Thymus (tissue), 11 donors: Measurements from ENCODE around the gene UPK3BL1. TPM values are rescaled to one million over a fixed set of nuclear protein-coding genes. Genes with fewer than 3 reads are reported as not detected.
"Not testable (repeated sequence)": the region's sequence is repeated elsewhere in the genome, so short reads cannot be mapped to it uniquely, and the experiment has no call there.

ENCODE experiments used
- DNase-seq, 9 donors: peaks; one replicate each; pipeline ENCODE4 v3.0.0-alpha.2; 2013; ENCODE audit warnings: low spot score in 9 of 9, low read depth in 6 of 9, missing footprints in 1 of 9
- H3K27ac ChIP-seq, 2 donors: one replicate each; pipeline ENCODE4 v1.5.1; 2013; ENCODE audit warnings: control low read depth in 1 of 2, low read depth in 1 of 2, low read length in 1 of 2, mild to moderate bottlenecking in 1 of 2, moderate library complexity in 1 of 2
- H3K27me3 ChIP-seq, 2 donors: one replicate each; pipeline ENCODE4 v1.5.1; 2013; ENCODE audit warnings: low read length in 1 of 2; ENCODE audit not compliant: control insufficient read depth in 2 of 2, insufficient read depth in 1 of 2
- H3K36me3 ChIP-seq, 2 donors: one replicate each; pipeline ENCODE4 v1.5.1; 2013; ENCODE audit warnings: low read length in 1 of 2, mild to moderate bottlenecking in 1 of 2, moderate library complexity in 1 of 2; ENCODE audit not compliant: control insufficient read depth in 2 of 2, insufficient read depth in 2 of 2
- H3K4me1 ChIP-seq, 2 donors: one replicate each; pipeline ENCODE4 v1.5.1; 2013; ENCODE audit warnings: low read length in 2 of 2; ENCODE audit not compliant: control insufficient read depth in 2 of 2, insufficient read depth in 2 of 2
- H3K4me3 ChIP-seq, 2 donors: one replicate each; pipeline ENCODE4 v1.5.1; 2013; ENCODE audit warnings: low read length in 2 of 2, control low read depth in 1 of 2, mild to moderate bottlenecking in 1 of 2
- H3K9me3 ChIP-seq, 2 donors: one replicate each; pipeline ENCODE4 v1.5.1; 2013; ENCODE audit warnings: low read length in 1 of 2, mild to moderate bottlenecking in 1 of 2; ENCODE audit not compliant: control insufficient read depth in 2 of 2, insufficient read depth in 1 of 2
- WGBS: extraction: QIAGEN DNeasy Blood & Tissue Kit; methylation state at CpG from one replicate; pipeline ENCODE4 v1.1.7; 2013; 5-methylcytosine and 5-hydroxymethylcytosine counted together
- polyA plus RNA-seq: library from polyadenylated mRNA; stranded (reverse); fragments of 200-250 nt; gene quantifications from one replicate; pipeline ENCODE4 v1.2.3, GENCODE V29; 2013
- total RNA-seq: library from RNA; stranded (reverse); fragments of 120-200 nt; gene quantifications from one replicate; pipeline ENCODE4 v1.2.4, GENCODE V29; 2013
- donor health status: healthy.

Gene UPK3BL1
- total and polyA plus RNA-seq, 2 donors: 11.5 to 256 TPM

DNA sequence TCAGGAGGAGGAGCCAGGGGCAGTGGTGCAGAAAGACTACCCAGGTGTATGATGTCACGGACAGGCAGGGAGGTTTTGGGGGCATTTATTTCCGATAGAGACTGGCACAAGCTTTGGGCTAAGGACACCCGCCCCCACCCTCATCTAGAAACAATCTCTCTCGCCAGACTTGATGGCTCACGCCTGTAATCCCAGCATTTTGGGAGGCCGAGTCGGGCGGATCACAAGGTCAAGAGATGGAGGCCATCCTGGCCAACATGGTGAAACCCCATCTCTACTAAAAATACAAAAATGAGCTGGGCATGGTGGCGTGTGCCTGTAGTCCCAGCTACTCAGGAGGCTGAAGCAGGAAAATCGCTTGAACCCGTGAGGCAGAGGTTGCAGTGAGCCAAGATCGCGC, 5.6 kb downstream of the UPK3BL1 start:
- H3K36me3 ChIP-seq, H3K9me3 ChIP-seq, H3K27me3 ChIP-seq, H3K4me1 ChIP-seq, DNase-seq, H3K27ac ChIP-seq, H3K4me3 ChIP-seq: not testable (repeated sequence)
- WGBS: 85% methylated on average over 8 of the region's 13 CpGs

DNA sequence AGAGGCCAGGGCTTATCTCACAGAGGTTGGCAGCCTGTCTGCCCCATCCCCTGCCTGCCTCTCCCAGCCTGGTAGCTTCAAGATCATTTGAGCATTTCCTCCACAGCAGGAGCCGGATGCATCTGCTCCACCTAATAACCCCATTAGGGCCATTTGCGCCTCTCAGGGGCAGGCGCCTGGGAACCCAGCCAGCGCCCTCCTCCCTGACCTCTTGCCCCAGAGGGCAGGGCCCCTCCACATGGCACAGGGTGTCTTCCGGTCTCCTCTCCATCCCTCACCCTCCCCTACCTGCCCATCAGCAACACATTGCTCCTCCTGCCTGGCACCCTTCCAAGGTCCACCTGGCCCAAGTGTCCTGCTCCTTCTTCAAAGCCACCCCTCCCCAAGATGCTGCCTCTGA, 7.2 kb downstream of the UPK3BL1 start:
- not testable (repeated sequence) for H3K4me3 ChIP-seq, H3K27ac ChIP-seq, H3K36me3 ChIP-seq, H3K4me1 ChIP-seq, DNase-seq, H3K27me3 ChIP-seq, H3K9me3 ChIP-seq
- WGBS: 96% methylated on average over 3 of the region's 5 CpGs

DNA sequence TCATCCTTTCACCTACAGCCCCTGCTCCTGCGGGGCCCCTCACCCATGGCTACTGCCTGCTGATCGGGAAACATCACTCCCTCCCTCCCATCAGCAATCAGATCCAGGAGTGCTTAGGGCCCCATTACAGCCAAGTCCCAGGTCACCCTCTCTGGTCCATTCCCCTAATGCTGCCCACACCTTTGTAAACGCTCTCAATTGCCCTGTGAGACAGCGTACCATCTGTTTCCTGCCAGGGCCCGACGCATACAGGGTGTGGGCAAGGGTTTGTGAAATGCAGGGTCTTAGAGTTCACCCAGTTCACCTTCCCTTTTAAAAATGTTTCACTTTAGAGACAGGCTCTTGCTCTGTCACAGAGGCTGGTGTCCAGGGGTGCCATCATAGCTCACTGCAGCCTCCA, 8.3 kb downstream of the UPK3BL1 start:
- not testable (repeated sequence) for H3K27me3 ChIP-seq, H3K9me3 ChIP-seq, DNase-seq, H3K4me1 ChIP-seq, H3K27ac ChIP-seq, H3K4me3 ChIP-seq, H3K36me3 ChIP-seq
- 51% methylated on average over 2 of the region's 6 CpGs for WGBS

DNA sequence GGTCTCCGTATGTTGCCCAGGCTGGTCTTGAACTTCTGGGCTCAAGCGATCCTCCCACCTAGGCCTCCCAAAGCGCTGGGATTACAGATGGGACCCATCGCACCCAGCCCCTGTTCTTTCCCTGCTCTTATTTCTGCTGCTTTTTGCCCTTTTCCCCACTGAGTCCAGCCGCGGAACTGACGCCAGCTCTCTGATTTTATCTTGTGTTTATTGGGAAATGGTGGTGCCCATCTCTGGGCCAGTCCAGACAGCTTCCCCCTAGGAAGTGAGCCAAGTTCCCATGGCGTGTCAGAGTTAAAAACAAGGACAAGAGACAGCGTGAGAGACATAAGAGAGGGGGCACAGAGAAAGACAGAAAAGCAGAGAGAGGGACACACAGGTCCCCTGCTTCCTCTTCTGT, 12.0 kb downstream of the UPK3BL1 start:
- H3K4me1 ChIP-seq, DNase-seq, H3K36me3 ChIP-seq, H3K27ac ChIP-seq, H3K4me3 ChIP-seq, H3K9me3 ChIP-seq, H3K27me3 ChIP-seq: not testable (repeated sequence)
- 84% methylated on average over 7 of the region's 9 CpGs for WGBS

DNA sequence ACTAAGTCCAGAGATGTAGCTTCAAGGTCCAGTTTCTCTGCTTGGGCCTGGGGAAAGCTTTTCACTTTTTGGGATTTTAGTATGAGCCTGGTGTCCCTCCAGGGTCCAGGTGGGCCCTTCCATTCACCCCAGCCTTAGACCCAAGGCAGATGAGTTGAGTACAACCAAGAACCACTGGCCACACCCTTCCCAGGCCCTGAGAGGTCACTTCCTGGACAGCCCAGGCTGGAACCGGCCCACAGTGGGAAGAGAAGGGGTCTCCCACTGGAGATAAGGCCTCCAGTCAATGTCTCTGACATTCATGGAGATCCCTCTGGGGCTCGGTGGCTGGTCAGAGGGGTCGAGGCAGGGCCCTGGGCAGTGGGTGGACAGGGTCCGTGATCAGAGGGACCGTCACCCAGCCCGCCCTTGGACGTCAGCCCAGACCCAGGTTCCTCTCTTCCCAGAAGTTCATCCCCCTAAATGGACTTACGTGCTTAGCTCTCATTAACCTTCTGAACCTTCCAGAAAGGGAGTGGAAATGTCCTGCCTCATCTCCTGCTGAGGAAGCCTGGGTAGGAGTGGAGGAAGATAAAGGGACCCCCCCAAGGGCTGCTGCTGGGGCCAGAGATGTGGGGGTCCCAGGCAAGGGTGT, 15.2 kb downstream of the UPK3BL1 start:
- not testable (repeated sequence) for H3K27ac ChIP-seq, H3K4me1 ChIP-seq, H3K36me3 ChIP-seq, H3K9me3 ChIP-seq, H3K4me3 ChIP-seq, DNase-seq, H3K27me3 ChIP-seq
- no CpG with 5 or more reads among the region's 8 CpGs for WGBS

DNA sequence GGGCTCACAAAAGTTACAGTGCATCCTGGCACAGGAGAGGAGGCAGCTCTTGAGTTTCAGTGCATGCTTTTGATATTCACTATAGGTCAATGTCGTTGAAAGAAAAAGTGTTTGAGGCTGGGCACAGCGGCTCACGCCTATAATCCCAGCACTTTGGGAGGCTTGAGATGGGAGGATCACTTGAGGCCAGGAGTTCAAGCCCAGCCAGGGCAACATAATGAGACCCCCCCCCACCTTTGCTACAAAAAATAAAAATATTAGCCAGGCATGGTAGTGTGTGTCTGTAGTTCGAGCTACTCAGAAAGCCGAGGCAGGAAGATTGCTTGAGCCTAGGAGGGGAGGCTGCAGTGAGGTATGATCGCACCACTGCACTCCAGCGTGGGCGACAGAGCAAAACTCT, 24.5 kb downstream of the UPK3BL1 start:
- 94% methylated on average over 4 of the region's 8 CpGs for WGBS
- not testable (repeated sequence) for H3K27ac ChIP-seq, DNase-seq, H3K36me3 ChIP-seq, H3K27me3 ChIP-seq, H3K4me3 ChIP-seq, H3K9me3 ChIP-seq, H3K4me1 ChIP-seq

DNA sequence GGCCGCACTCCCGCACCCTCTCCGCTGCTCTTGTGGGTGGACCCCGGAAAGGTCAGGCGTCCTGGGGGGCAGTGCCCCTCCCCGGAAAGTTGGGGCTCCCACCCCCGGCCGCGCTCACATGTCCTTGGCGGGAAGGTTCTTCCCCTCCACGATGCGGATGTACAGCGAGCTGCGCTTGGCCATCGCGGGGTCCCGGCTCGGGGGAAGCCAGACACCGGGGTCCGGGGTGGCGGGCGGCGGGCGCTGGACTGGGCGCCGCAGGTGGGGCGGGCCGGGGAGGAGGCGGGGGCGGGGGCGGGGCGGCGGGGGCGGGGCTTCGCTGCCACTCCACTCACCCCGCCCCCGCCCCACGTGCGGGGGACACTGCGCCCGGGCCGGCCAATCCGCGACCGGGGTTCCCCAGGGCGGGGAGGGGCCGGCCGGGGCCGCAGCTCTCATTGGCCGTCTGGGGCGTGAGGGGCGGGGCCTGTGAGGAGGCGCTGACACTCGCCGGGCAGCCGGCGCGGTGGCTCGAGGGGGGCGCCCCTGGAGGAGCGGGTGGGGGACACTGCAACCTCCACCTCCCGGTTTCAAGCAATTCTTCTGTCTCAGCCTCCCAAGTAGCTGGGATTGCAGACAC, 26.0 kb downstream of the UPK3BL1 start, which contains the start of gene RASA4:
RASA4 (minus strand) TSS at position 250 of the 619 bp plus-strand sequence; CDS start at position 183, 67 bp downstream.
- not testable (repeated sequence) for H3K27ac ChIP-seq

DNA sequence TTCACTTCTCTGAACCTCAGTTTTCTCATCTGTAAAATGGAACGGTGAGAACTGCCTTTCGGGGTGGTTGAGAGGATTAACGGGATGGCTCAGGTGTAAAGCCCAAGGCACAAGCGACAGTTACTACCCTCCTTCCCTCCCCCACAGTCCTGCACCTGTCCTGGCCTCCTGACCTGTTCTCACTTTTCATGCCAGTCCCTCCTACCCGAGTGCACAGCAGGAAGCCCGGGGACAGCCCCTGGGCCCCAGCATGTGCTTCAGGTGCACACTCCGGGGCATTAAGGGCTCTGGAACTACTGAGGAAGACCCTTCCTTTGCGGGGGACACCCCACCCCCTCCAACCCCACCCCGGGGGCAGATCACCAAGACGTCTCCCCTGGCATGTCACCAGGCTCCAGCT, 26.7 kb downstream of the UPK3BL1 start:
- H3K36me3 ChIP-seq, DNase-seq, H3K27me3 ChIP-seq, H3K9me3 ChIP-seq, H3K4me3 ChIP-seq, H3K27ac ChIP-seq: not testable (repeated sequence)
- peaks cover 0 to 12% of the 10 kb centered on the region in 2 donors for H3K4me1 ChIP-seq
- whole genome bisulfite sequencing: no CpG with 5 or more reads among the region's 10 CpGs

More for the DNA sequence above, 26.0 kb downstream of the UPK3BL1 start, which contains the start of gene RASA4:
- not testable (repeated sequence) for H3K36me3 ChIP-seq, H3K27me3 ChIP-seq, H3K9me3 ChIP-seq
- peak within 1 kb of the TSS in 1 of 2 donors; percentile 30 for H3K4me3 ChIP-seq
- H3K4me1 ChIP-seq: peaks cover 0 to 12% of the 10 kb centered on the region in 2 donors
- DNase-seq: peak in 2 of 9 donors; percentile 17 to 25
- 4% methylated on average over 18 of the region's 62 CpGs for WGBS

DNA sequence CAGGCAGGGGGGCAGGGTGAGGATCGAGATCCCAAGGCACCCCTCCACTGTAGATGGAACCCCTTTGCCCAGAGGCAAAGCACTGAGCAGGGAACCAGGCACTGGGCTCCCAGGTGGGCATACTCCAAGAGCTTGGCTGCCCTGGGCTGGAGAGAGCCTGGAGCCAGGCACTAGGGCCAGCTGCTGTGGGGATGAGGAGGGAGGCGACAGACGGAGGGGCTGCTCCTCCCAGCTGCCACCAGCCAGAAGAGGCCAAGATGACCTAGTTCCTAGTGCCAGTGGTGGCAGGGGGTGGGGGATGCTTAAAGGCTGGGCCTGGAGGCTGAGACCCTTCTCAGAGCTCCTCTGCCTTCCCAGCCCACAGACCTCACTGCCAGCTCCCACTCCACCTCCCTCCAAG, 27.7 kb downstream of the UPK3BL1 start:
- not testable (repeated sequence) for DNase-seq, H3K4me3 ChIP-seq, H3K27ac ChIP-seq, H3K9me3 ChIP-seq, H3K36me3 ChIP-seq, H3K27me3 ChIP-seq
- WGBS: no CpG with 5 or more reads among the region's 3 CpGs
- H3K4me1 ChIP-seq: peaks cover 0 to 12% of the 10 kb centered on the region in 2 donors
